RCC 7860 (cell line): ENCODE data around the gene G6PC1.
"Not testable (repeated sequence)": the region's sequence is repeated elsewhere in the genome, so short reads cannot be mapped to it uniquely, and the experiment has no call there.

Experiments
- DNase-seq: peaks from one replicate; pipeline ENCODE4 v3.0.0-alpha.2; 2015; ENCODE audit warnings: low spot score
- FAIRE-seq: peaks from 2 replicates; lab custom pipeline; 2012; peaks lifted over from hg19 to GRCh38; lab: Jason Lieb, UNC

Gene G6PC1

DNA sequence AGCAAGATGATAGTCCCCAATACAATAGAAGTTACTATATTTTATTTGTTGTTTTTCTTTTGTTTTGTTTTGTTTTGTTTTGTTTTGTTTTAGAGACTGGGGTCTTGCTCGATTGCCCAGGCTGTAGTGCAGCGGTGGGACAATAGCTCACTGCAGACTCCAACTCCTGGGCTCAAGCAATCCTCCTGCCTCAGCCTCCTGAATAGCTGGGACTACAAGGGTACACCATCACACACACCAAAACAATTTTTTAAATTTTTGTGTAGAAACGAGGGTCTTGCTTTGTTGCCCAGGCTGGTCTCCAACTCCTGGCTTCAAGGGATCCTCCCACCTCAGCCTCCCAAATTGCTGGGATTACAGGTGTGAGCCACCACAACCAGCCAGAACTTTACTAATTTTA is 618 bp upstream of the G6PC1 start:
- FAIRE-seq, DNase-seq: not testable (repeated sequence)

DNA sequence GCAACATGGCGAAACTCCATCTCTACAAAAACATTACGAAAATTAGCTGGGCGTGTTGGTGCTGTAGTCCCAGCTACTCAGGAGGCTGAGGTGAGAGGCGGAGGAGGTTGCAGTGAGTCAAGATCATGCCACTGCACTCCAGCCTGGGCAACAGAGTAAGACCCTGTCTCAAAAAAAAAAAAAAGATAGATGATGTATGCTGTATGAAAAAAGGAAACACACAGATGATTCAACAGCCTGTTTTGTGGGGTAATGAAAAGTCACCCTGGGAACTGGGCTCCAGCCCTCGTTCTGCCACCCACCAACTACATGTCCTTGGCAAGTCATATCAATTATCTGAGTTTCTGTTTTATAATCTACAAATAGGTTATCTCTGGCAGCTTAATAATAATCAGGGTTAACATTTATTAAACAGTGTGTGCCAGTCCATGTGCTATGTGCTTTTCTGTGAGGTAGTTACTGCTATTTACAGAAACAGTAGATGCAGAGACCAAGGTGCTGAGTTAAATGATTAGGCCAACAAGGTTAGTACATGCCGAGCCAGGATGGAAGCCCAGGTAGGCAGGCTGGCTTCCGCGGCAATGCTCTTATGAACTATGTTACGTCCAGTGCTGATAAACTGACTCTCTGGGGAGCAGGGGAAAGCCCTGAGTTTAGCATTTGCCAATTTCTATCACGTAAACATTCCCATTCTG is 1.1 kb downstream of the G6PC1 start:
- FAIRE-seq (no peak), DNase-seq (no peak)

DNA sequence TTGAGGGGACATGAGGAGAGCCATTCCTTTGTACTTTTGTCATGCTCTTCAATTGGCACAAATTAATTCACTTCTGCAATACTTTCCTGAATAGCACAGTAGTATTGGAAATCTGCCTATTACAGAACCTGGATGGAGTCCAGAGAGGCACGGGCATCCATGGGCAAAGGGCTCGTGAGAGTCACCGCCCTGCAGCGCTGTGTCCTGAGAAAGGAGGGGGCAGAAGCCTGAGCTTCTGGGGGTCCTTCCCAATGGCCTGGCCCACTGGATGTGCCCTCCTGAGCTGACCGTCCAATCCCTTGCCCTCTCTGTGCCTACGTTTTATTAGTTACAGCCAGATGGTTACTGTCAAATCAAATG is 3.5 kb downstream of the G6PC1 start:
- no peak for DNase-seq
- no peak for FAIRE-seq

DNA sequence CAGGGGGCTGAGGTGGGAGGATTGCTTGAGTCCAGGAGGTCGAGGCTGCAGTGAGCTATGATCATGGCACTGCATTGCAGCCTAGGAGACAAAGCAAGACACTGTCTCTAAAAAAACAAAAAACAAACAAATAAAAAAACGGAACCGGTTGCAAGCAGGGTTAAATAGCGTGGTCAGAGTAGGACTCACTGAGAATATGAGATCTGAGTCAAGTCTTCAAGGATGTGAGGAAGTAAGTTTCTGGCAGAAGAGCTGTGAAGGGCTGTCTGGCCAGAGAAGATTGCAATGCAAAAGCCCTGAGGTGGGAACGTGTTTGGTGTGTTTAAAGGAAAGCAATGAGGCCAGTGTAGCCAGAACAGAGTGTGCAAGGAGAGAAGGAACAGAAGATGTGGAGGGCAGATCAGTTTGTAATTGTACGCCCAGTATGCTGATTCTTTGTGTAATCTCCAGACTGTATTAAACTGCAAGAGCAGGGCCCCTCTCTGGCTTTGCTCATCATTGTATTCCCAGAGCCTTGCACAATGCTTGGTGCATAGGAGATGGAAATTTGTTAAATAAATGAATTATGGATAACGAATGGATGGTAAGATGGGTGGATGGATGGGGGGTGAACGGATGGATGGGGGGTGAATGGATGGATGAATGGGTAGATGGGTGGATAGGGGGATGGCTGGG is 6.3 kb downstream of the G6PC1 start:
- DNase-seq (no peak), FAIRE-seq (no peak)

DNA sequence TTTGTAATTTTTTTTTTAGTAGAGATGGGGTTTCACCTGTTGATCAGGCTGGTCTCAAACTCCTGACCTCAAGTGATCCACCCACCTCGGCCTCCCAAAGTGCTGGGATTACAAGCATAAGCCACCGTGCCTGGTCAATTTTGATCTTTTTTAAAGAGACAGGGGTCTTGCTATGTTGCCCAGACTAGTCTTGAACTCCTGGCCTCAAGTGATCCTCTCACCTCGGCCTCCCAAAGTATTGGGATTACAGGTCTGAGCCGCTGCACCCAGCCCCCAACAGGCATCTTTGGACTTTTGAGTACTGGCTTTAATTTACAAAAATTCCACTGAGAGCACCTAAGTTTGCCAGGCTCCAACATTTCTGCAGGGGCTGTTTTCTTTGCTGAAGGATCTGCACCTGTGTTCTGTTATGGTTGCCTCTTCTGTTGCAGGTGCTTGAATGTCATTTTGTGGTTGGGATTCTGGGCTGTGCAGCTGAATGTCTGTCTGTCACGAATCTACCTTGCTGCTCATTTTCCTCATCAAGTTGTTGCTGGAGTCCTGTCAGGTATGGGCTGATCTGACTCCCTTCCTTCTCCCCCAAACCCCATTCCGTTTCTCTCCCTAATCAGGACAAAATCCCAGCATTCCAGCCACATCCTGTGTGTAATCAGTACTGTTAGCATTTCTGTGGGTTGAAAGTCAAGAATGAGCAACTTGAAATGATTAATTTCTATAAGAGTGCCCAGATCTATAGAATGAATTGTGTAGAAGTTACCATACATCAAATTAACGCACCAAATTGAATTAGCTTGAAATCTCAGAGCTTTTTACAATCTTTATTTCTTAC is 8.5 kb downstream of the G6PC1 start:
- FAIRE-seq = no peak
- DNase-seq = no peak

DNA sequence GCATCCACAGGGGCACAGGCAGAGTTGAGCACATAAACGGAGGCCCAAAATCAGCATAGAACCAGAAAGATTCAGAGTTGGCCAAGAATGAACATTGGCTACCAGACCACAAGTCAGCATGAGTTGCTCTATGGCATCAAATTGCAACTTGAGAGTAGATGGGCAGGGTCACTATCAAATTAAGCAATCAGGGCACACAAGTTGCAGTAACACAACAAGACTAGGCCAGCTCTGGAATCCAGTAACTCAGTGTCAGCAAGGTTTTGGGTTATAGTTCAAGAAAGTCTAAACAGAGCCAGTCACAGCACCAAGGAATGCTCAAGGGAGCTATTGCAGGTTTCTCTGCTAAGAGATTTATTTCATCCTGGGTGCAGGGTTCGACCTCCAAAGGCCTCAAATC is 12.9 kb downstream of the G6PC1 start:
- FAIRE-seq = no peak
- DNase-seq = no peak

DNA sequence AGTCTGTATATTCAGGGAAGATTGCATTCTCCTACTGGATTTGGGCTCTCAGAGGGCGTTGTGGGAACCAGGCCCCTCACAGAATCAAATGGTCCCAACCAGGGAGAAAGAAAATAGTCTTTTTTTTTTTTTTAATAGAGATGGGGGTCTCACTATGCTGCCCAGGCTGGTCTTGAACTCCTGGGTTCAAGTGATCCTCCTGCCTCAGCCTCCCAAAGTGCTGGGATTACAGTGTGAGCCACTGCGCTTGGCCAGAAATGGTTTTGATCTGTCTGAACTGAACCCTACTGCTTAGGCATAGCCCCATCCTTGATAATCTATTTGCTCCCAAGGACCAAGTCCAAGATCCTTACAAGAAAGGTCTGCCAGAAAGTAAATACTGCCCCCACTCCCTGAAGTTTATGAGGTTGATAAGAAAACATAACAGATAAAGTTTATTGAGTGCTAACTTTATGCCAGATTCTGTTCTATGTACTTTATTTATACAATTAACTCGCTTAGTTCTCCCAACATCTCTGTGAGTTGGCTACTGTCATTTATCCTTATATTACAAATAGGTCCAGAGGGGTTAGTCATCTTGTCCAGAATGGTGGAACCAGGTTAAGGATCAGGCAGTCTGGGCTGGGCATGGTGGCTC is 13.5 kb downstream of the G6PC1 start:
- DNase-seq = no peak
- no peak for FAIRE-seq

DNA sequence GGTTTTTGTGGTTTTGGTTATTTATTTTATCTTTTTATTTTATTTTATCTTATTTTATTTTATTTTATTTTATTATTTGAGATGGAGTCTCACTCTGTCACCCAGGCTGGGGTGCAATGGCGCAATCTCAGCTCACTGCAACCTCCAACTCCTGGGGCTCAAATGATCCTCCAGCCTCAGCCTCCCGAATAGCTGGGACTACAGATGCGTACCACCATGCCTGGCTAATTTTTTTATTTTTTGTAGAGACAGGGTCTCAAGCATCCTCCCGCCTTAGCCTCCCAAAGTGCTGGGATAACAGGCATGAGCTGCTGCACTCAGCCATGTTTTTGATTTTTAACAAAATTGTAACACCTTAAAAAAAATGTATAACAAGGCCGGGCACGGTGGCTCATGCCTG is 14.7 kb downstream of the G6PC1 start:
- not testable (repeated sequence) for FAIRE-seq, DNase-seq

DNA sequence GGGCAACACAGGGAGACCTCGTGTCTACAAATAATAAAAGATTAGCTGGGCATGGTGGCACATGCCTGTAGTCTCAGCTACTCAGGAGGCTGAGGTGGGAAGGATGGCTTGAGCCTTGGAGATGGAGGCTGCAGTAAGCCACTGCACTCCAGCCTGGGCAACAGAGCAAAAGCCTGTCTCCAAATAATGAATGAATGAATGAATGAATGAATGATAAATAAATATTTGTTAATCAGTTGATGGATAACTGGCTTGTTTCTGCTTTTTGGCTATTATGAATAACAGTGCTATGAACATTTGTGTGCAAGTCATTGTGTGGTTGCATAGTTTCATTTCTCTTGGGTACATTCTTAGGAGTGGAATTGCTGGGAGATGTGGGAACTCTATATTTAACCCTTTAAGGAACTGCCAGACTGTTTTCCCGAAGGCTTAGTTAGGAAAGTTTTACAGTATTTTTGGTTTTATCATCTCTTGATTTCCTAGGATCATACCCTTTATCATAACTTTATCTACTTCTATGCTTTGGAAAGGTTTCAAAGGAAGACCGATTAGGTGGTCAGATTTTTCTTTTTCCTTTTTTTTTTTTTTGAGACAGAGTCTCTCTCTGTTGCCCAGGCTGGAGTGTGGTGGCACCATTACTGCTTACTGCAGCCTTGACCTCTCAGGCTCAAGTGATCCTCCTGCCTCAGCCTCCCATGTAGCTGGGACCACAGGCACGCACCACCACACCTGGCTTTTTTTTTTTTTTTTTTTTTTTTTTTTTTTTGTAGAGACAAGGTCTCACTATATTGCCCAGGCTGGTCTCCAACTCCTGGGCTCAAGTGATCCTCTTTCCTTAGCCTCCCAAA is 16.0 kb downstream of the G6PC1 start:
- DNase-seq, FAIRE-seq: not testable (repeated sequence)

DNA sequence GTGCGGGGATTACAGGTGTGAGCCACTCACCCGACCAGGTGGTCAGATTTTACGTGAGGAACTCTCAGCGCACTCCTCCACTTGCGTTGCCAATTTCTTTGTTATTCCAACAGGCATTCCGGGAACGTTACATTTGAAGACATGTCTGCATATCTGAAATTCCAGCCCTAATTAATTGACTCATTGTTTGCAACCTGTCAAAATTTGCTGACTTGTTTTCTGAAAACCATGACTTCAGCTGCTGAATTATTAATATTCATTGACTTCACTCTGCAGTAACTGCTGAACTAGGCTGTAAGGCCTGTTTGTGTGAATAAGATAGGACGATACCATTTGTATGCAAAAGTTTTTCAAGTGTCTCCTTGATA is 16.6 kb downstream of the G6PC1 start:
- no peak for FAIRE-seq
- no peak for DNase-seq

DNA sequence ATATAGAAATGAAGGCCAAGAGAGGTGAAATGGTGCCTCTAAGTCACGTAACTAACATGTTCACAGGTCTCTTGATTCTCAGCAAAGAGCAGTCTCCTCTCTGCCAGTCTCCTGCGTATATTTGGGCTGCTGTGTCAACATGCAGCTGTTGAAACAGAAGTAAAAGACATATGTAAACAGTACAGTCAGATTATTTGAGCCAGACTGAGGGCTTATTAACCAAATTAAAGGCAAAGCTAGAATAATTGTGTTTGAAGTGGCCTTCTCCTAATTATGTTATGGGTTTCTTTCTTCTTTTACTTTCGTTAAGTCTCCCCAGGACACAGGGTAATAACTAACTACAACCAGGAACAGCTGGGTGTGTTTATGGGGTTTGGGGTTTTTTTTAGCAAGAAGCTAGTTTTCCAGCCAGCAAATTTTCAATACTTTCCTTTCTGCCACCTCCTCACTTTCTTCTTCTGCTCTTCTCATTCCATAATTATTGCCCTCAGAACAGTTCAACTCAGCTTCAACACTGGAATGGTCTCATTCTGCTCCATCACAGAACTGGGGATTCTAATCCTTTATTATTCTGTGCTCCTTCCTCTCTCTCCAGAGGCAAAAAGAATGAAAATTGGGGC is 18.4 kb downstream of the G6PC1 start:
- DNase-seq (no peak), FAIRE-seq (no peak)

DNA sequence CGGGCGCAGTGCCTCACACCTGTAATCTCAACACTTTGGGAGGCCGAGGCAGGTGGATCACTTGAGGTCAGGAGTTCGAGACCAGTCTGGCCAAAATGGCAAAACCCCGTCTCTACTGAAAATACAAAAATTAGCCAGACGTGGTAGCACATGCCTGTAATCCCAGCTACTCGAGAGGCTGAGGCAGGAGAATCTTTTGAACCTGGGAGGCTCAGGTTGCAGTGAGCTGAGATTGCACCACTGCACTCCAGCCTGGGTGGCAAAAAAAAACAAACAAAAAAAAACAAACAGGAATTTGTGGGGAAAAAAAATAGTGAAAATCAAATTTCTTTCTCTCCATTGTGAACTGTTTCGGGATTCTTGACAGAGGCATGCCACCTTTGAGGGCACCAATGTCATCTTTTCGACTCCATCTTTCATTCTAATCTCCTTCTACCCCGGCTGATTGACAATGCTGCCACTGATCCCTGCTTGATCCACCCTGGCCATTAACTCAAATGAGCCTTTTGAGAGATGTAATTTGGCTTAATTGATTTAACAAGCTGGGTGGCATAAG is 19.0 kb downstream of the G6PC1 start:
- not testable (repeated sequence) for FAIRE-seq, DNase-seq

DNA sequence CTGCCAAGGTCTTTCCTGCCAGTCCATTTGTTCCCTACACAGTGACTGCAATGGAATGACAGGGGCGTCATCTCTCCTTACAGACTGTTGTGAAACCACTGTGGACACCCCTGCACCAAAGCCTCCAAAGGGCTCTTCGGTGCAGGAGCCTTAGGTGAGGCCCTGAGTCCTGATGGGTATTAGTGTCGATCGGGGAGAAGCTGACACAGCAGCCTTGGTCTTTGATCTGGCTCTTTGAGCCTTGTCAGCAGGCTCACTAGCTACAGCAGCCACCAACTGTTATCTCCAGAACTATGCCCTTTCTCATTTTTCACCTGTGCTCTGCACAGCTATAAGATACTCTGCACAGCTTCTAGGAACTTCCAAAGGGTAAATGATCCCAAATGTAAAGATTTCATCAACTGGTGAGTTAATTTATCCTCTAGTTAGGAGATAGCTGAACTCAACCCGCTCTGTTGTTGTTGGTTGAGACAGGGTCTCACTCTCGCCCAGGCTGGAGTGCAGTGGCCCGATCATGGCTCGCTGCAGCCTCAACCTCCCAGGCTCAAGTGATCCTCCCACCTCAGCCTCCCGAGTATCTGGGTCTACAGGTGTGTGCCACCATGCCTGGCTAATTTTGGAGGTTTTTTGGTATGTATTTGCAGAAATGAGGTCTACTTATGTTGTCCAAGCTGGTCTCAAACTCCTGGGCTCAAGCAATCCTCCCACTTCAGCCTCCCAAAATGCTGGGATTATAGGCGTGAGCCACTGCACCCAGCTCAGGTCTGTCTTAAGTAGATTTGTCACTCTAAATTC is 19.7 kb downstream of the G6PC1 start:
- FAIRE-seq (no peak), DNase-seq (no peak)

DNA sequence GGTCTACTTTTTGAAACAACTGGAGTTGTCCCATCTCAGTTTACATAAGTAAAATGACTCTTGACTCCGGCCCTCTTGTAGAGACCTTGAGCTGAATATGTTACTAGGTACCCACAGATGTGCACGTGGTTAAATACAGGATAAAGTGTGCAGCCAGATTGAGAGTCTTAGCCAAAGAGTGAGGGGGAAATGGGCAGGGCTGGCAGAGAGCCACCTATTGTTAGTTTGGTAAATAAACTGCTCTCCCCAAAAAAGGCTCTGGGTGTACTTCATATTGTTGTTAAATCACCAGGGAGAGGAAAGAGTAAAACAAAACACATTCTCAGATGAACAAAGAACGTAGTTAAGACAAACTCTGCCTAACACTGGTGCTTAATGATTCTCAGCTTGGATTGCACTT is 20.3 kb downstream of the G6PC1 start:
- no peak for FAIRE-seq
- no peak for DNase-seq

DNA sequence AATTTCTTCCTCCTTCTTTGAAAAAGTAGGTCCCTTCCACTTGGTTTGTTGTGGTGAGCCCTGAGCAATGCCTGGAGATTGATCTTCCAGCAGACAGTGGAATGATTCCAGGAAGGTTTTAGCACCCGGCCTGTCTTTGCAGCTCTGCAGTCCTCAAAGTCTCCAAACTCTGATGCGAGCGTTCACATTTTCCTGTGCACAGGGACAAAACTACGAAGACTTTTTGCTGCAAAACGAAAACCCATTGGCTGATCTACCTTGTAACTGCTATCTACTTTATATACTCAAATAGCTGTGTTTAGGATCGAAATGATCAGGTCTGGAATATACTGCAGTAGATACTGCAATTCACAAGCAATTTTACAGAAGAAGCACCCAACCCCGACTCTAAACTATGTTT is 21.7 kb downstream of the G6PC1 start:
- FAIRE-seq (no peak), DNase-seq (no peak)

DNA sequence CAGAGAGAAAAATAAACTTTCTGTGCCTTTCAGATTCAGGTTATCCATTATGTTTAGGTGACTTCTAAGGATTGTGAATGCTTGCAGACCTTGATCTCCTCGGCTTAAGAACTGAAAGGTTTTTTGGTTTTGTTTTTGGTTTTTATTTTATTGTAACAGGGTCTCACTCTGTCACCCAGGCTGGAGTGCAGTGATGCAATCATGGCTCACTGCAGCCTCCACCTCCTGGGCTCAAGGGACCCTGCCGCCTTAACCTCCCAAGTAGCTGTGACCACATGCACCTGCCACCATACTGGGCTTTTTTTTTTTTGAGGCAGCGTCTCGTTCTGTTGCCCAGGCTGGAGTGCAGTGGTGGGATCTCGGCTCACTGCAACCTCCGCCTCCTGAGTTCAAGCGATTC is 22.9 kb downstream of the G6PC1 start:
- FAIRE-seq = not testable (repeated sequence)

DNA sequence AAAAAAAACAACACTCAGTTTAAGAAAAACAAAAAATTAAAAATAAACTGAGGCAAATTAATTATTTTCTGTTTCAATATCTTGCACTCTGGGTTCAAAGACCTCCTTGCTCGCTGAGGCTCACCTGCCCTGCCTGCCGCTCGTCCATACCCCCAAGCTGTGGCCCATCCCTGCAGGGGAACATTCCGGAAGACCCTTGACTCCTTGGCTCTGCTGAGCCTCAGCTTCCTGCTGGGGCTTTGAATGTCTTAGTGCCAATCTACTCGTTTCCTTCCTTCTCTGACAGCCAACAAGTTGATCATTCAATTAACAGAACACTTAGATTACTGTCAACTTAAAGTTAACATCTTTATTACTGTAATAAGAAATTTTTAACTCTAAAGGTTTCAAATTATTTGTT is 24.3 kb downstream of the G6PC1 start:
- DNase-seq (no peak), FAIRE-seq (no peak)

More for the DNA sequence above, 22.9 kb downstream of the G6PC1 start:
- DNase-seq = not testable (repeated sequence)

DNA sequence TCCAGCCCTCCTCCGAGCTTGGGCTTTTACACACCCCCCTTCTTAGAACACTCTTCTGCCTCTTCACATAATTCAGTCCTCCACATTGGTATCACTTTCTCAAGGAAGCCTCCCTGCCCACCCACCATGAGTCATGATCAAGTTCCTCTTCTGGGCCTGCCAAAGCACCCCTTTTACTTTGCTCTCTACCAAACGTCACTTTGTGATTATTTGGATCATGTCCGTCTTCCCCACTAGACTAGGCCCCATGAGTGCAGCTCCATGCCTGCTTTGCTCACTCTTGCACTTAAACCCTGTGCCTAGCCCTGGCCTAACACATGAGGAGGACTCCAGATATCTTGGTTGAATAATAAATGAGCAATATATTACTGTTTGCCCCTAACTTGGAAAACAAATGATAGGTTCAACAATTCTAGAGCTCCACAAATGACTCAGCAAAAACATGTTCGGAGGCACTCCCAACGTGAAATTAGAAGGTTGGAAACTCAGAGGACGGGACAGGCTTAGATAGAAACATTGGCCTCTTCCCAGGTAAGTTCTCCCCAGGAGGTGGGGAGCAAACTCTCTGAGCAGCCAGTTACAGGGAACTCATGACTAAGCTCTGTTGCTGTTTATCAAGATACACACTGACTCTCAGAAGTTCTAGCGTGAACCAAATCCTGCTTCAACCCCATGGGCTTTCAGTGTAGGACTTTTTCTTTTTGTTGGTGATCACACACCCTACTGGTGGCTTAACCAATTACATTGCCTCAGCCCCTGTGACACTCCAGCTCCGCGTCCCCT is 28.3 kb downstream of the G6PC1 start:
- FAIRE-seq (no peak), DNase-seq (peak; percentile 48)
